Suprapubic skin (tissue), 4 donors: ENCODE results near the gene CC2D1A.

Experiments used
- EP300 ChIP-seq: sonication (generic); formaldehyde crosslinking; IDR thresholded peaks from one replicate; pipeline ENCODE4 v1.6.1; 2017; ENCODE audit warnings: antibody characterized with exemption
- POLR2A ChIP-seq, 2 donors: fragments of 450-650 bp; IDR thresholded peaks; one replicate each; pipeline ENCODE4 v1.6.1; 2017; ENCODE audit warnings: antibody characterized with exemption in 2 of 2, mild to moderate bottlenecking in 2 of 2, moderate library complexity in 2 of 2
- POLR2AphosphoS5 ChIP-seq, 3 donors: sonication (generic); formaldehyde crosslinking; IDR thresholded peaks; one replicate each; pipeline ENCODE4 v1.6.1; 2017; ENCODE audit warnings: antibody characterized with exemption in 3 of 3
- TF ChIP-seq, protein P1 (sequence below), 2 donors: fragments of 200-600 bp in 1 of 2; fragments of 450-650 bp in 1 of 2; sonication (generic) in 1 of 2; IDR thresholded peaks; one replicate each; pipeline ENCODE4 v1.5.1; 2016 to 2019; ENCODE audit warnings: antibody characterized with exemption in 2 of 2, mild to moderate bottlenecking in 1 of 2, moderate library complexity in 1 of 2

DNA sequence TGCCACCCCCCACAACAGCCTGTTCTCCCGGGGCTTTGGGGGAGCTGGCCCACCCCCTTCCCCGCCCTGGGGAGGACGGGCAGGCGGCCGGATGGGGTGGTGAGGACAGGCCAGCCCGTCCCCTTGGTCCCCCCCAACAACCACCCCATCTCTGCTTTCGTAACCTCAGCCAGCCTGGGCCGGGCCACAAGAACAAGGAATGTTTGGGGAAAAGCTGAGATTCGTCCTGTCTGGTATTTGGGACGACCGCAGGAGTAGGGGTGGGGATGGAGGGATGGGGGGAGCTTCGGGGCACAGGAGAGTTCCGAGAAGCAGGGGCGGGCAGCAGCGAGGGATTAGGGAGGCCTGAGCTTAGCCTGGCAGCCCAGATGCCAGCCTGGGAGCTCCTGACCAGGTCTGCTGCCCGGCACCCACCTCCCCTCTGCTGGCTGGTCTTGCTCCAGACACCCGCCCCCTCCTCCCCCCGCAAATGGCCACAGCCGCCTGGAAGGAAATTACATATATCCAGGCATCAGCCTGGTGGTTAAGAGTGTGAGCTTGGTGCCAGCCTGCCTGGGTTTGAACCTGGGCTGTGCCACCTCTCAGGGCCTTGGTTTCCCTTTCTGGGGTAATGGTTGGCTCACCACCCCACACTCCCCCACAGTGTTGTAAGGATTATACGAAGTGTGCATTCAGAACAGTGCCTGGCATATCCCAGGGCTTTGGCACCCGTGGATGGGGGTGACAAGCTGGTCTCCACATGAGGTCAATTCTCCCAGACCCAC, 32.5 kb downstream of the CC2D1A start, which contains the start of gene PODNL1:
- TF ChIP-seq, protein P1, sequence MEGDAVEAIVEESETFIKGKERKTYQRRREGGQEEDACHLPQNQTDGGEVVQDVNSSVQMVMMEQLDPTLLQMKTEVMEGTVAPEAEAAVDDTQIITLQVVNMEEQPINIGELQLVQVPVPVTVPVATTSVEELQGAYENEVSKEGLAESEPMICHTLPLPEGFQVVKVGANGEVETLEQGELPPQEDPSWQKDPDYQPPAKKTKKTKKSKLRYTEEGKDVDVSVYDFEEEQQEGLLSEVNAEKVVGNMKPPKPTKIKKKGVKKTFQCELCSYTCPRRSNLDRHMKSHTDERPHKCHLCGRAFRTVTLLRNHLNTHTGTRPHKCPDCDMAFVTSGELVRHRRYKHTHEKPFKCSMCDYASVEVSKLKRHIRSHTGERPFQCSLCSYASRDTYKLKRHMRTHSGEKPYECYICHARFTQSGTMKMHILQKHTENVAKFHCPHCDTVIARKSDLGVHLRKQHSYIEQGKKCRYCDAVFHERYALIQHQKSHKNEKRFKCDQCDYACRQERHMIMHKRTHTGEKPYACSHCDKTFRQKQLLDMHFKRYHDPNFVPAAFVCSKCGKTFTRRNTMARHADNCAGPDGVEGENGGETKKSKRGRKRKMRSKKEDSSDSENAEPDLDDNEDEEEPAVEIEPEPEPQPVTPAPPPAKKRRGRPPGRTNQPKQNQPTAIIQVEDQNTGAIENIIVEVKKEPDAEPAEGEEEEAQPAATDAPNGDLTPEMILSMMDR (IDR thresholded peaks at IDR 0.05) = no peak
- TF ChIP-seq POLR2A (IDR thresholded peaks at IDR 0.05) (no peak), POLR2AphosphoS5 (IDR thresholded peaks at IDR 0.05) (no peak), EP300 (no peak)
